Fibroblast of upper back skin (primary cell): ENCODE data around the gene RAI1.

ENCODE experiments used
- DNase-seq: peaks from one replicate; pipeline ENCODE4 v3.0.0-alpha.2; 2013

The RAI1 gene

GRCh38 chr17:17819111-17819510 lies 137.9 kb downstream of the RAI1 start:
- DNase-seq: no peak

GRCh38 chr17:17819561-17819995 lies 138.3 kb downstream of the RAI1 start:
- DNase-seq: peak; percentile 81

DNA sequence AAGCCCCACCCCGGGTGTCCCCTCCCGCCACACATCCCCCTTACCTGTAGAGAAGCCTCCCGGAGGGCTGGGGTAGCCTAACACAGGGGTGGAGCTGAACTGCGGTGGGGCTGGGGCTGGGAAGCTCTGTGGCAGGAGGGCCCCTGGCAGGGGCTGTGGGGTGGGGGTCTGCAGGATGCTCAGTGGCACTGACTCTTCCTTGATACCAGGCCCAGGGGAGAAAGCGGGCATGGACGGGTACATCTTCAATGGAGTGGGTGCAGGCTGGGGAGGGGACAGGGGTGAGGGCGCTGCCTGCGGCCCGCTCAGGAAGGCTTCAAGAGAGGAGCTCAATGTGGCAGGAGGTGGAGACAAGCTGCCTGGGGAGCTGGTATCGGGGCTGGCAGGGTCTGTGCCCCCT lies 138.8 kb downstream of the RAI1 start:
- no peak for DNase-seq

DNA sequence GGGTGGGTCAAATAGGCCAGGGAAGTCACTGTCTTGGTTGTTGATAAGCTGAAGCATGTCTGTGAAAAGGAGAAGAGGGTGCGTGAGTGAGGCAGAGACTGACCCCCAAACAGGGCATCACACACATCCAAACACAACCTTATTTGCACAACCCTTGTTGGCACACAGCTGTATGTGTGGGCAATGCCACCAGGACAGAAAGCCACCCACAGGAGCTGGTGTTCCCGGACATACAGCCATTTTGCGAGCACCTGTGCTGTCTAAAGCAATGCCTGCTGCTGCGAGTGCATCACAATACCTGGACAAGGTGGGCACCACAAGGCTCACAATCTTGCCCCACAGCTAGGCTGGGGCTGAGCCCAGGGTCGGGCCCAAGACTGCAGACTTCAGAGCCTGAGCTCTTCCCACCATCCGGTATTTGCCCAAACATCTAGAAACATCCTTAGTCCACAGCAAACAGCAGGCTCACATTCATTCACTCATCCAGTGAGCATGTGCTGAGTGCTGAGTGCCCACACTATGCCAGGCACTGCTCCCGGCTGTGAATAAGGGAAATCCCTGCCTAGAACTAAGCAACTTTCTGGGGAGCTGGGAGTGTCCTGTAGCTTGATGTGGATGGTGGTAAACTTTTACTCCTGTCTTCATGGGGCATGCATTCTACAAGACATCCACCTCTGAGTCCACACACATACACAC lies 139.4 kb downstream of the RAI1 start:
- no peak for DNase-seq

DNA sequence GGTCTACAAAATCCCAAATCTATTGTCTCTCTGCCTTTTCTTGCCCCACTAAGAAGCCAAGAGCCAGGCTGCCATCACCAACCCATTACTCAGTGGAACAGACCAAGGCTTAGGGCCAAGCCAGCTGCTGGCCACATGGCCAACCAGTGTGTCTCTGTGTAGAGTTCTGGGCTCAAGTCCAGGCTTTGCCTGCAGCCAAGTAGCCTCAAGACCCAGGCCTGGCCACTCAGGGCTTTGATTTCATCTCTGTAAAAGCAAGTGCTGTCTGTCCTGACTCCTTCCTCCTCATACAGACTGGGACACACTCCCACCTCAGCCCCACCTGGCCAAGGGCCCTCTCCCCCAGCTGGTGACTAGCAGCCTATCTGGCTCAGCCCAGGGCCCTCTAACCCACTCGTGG lies 140.9 kb downstream of the RAI1 start:
- DNase-seq: peak; percentile 82

DNA sequence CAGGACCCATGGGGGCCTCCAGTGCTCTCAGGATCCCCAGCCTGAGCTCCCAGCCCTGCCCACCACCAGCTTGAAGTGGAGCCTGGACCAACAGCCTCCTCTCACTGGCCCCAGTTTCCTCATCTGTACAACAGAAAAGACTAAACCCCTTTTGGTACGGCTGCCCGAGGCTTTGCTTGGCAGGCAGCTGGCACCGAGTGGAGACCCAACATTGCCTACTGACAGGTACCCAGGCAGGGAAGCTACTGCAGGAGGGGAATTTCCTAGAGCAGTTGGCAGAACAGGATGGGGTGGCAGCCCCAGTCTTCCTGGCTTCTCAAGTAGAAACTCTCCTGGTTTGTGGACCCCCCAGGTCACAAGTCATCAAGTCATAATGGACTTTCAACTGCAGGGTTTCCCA lies 141.4 kb downstream of the RAI1 start:
- no peak for DNase-seq

DNA sequence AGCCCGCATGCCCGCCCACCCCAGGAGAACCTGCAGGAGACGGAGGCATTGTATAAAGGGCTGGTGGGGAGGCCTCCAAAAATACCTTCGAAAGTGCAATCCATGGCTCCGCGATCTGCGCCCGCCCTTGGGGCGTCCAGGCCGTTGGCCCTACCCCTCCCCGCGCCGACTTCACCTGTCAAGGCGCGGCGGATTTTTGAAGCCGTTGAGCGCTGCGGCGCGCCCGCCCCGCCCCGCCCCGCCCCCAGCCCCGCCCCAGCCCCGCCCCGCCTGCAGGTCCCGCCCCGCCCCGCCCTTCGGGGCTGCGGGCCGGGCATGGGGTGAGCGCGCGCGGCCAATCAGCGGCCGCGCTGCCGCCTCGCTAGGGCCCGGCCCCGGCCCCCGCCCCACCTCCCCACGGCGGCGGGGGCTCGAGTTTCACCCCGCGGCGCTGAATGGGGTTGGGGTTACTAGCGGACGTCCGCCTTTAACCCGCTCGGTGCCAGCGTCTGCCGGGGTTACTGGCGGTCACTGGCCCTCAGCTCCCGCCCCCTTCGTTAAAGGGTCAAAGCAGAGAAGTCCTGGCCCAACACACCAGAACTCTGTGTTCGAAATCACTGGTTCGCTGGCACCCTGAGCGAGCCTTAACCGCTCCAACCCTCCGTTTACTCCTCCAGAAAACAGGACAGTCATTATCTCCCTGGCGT lies 142.3 kb downstream of the RAI1 start:
- peak; percentile 80 for DNase-seq

GRCh38 chr17:17824119-17824782 lies 143.0 kb downstream of the RAI1 start:
- DNase-seq: no peak

DNA sequence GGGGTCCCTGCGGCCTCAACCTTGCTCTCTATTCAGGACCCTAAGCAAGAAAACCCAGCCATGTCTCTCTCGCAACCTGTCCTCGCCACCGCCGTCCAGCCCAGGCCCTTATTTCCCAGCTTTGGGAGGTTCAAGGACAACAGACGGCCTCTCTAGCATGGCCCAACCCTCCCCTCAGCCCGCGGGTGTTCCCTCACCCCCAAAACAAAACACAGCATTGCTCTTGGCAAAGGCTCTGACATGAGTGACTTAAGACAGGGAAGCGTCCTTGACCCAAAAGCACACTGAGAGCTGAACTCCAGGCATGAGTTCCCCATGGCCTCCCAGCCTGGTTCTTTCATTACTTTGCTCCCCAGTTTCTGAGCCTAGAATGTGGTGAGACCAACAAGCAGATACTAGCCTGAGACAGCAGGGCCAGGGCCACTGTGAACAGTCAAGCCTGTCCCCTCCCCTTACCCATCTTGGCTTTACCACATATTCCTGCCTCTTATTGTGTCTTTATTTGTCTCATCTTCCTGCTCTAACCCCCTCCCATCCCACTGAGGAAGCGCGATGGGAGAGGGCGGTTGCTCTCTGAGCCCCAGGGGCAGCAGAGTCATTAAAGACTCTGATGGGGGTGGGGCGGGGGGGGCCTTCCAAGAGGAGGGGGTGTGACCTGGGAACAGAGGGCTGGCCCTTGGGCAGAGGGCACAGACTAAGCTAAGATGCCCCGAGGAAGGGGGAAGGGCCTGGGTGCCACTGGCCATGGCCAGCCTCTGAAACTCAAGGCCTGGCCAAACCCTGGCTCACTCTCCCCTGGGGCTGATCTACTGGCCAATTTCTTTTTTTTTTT lies 143.7 kb downstream of the RAI1 start:
- DNase-seq: no peak

DNA sequence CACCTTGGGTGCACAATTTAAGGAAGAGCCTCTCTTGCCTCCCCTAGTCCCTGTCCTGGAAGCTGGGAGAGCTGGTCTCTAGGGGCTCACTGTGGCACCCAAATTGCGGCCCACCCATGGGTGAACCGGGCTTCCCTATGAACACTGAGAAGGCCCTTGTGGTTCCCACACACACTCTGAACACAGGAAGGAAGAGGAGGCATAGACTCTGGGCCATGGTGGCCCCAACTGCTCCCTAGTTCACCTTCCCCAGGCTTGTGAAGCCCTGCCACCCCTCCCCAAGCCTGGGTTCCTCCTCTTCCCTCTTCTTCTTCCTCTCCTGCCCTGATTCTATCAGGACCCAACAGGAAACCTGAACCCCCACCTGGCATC lies 145.1 kb downstream of the RAI1 start:
- no peak for DNase-seq

- no peak for DNase-seq
Observed at GRCh38 chr17:17826942-17827785, 145.9 kb downstream of the RAI1 start.

- no peak for DNase-seq
Observed at GRCh38 chr17:17827826-17828621, 146.8 kb downstream of the RAI1 start.

GRCh38 chr17:17830269-17830567 lies 149.0 kb downstream of the RAI1 start:
- no peak for DNase-seq

GRCh38 chr17:17830740-17831207 lies 149.5 kb downstream of the RAI1 start:
- DNase-seq: no peak

- no peak for DNase-seq
Observed at GRCh38 chr17:17831208-17832031, 150.2 kb downstream of the RAI1 start.

DNA sequence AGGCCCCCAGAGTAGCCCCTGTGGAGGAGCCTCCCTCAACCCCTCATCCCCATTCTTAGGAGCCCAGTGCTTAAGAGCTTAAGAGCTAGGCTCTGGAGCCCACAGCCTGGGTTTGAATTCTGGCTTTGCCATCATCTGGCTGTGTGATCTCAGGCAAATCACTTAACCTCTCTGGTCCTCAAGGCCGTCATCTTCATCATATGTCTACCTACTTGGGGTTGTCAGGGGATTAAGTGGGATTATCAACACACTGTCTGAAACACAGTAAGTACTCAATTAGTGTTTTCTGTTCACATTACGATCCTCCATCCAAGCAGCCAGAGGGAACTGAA lies 150.7 kb downstream of the RAI1 start:
- no peak for DNase-seq

DNA sequence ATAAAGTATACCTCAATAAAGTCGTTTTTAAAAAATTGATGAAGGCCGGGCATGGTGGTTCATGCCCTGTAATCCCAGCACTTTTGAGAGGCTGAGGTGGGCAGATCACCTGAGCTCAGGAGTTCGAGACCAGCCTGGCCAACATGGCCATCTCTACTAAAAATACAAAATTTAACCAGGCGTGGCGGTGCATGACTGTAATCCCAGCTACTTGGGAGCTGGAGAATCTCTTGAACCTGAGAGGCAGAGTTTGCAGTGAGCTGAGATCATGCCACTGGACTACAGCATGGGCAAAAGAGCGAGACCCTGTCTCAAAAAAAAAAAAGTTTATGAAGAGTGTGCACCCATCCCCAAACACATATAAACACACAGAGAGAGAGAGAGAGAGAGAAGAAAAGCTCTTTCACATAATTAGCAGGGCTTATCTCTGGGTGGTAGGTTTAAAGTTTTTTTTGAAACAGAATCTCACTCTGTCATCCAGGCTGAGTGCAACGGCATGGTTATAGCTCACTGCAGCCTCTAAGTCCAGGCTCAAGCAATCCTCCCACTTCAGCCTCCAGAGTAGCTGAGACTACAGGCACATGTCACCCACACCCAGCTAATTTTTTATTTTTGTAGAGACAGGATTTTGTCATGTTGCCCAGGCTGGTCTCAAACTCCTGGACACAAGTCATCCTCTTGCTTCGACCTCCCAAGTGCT lies 152.6 kb downstream of the RAI1 start:
- DNase-seq: no peak

- no peak for DNase-seq
Observed at GRCh38 chr17:17834974-17835373, 153.7 kb downstream of the RAI1 start.

GRCh38 chr17:17835415-17836249 lies 154.4 kb downstream of the RAI1 start:
- no peak for DNase-seq
